ENCODE measurements around the gene NSMF.

NSMF gene

DNA sequence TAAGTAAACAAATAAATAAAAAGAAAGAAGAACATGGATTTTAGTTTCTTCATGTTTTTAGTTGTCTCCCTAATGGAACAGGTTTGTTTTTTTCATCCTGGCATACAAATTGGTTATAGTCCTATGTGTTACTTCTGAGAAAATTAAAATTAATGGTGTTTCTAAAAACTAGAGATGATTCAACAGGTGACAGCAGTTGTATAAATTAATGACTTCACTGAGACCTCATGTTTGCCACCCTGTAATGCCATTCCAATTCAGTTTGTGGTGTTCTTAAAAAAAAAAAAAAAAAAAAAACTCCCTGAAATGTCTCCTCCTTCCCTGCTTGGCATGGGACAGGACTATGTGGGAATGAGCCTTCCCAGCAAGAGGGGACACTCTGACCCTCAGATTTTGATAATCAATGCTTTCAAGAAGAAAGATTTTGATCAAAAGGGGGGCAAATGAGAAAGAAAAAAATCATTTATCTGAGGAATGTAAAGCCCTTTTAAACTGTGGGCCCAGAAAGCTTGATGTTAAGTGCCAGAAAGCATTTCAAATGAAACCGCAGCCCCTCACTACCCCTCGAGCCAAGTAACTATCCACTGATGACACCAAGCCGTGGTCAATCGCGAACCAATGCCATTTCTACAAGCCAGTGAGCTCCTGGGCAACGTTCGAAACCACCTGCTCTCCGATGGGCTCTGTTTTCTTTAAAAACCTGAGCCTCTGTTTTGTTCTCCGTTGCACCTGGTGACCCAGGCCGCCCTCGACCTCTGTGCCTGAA, 37.1 kb downstream of the NSMF start:
- no peaks in the 10 kb centered on the region for H3K27me3 ChIP-seq (replicated peaks)
- no peak for DNase-seq
- in situ Hi-C loops (cut with HindIII; ENCODE audit: low pct_ligation_motif_present, low sequenced_read_pairs) = no loop called here
- no peaks in the 10 kb centered on the region for H3K36me3 ChIP-seq (replicated peaks)
- peak overlapping the region; percentile 71 for H3K4me3 ChIP-seq (ENCODE audit: low read depth, low read length)
- H3K27ac ChIP-seq = no peak overlapping the region
- TF ChIP-seq, protein P1, sequence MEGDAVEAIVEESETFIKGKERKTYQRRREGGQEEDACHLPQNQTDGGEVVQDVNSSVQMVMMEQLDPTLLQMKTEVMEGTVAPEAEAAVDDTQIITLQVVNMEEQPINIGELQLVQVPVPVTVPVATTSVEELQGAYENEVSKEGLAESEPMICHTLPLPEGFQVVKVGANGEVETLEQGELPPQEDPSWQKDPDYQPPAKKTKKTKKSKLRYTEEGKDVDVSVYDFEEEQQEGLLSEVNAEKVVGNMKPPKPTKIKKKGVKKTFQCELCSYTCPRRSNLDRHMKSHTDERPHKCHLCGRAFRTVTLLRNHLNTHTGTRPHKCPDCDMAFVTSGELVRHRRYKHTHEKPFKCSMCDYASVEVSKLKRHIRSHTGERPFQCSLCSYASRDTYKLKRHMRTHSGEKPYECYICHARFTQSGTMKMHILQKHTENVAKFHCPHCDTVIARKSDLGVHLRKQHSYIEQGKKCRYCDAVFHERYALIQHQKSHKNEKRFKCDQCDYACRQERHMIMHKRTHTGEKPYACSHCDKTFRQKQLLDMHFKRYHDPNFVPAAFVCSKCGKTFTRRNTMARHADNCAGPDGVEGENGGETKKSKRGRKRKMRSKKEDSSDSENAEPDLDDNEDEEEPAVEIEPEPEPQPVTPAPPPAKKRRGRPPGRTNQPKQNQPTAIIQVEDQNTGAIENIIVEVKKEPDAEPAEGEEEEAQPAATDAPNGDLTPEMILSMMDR (IDR thresholded peaks at IDR 0.05; ENCODE audit: low read depth, low read length, missing control alignments) = no peak

DNA sequence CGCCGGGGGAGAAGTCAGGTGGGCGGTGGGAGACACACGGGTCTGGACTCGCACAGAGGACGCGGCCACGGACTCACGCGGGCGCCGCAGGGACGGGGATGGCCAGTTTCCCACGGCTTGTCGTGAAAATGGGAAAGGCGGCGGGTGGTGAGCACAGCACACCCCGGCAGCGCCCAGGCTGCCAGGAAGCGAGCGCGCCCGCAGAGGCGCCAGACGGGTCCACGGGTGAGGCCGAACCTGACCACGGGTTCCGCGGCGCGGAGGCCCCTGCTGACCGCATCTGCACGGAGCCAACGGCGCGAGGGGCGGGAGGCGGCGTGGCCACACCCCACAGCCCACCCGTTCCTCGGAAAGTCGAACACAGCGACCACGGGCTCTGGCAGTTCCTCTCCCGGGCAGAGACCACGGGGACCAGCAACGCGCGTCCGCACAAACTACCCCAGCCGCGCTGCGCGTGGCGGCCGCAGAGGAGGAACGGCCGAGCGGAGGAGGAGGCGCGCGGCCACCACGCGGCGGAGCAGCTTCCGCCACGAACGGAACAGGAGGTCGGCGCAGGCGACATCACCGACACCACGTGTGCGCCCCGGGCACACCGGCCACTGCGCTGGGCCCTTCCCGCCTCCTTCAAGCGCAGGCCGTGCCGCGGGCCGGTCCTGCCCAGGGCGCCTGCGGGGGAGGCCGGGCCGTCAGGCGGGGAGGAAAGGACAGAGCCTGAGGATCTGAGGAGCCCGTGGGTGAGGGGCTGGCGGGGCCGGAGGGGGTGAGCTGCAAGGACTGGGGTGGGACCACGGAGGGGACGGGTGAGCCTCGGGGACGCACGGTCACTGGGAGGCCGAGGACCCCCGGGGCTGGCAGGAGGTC, 41.7 kb downstream of the NSMF start:
- no peaks in the 10 kb centered on the region for H3K27me3 ChIP-seq (replicated peaks)
- peak overlapping the region; percentile 31 for H3K4me3 ChIP-seq (ENCODE audit: low read depth, low read length)
- in situ Hi-C loops (cut with HindIII; ENCODE audit: low pct_ligation_motif_present, low sequenced_read_pairs) = no loop called here
- TF ChIP-seq, protein P1 (IDR thresholded peaks at IDR 0.05; ENCODE audit: low read depth, low read length, missing control alignments) = no peak
- no peaks in the 10 kb centered on the region for H3K36me3 ChIP-seq (replicated peaks)
- no peak for DNase-seq
- H3K27ac ChIP-seq = no peak overlapping the region

DNA sequence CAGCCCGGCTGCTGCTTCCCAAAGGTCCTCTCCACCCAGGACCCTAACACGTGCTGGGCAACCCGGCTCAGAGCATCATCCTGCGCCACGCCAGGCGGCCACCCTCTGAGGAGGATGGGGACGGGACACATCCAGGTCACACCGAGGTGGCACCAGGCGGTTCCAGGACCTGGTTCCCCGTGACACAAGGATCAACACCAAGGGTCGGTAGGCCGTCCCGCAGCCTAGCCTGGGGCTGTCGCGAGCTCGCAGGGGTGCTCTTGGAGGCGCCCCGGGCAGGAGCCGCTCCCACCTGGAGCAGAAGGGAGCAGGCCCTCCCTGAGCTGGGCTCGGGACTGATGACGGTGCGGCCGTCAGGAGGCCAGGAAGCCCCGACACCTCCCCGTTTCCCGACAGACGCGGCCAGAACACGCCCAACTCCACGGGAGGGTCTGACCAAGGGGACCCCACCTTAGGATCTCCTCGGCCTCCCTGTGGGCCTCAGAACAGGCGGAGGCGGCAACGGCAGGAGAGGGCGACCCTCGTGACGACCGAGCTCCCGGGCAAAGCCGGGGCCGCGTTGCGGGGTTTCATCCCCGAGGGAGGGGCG, 42.5 kb downstream of the NSMF start:
- no peak for DNase-seq
- Histone ChIP-seq H3K27me3 (replicated peaks) (no peaks in the 10 kb centered on the region), H3K36me3 (replicated peaks) (no peaks in the 10 kb centered on the region), H3K4me3 (ENCODE audit: low read depth, low read length) (no peak overlapping the region), H3K27ac (no peak overlapping the region)
- in situ Hi-C loops (cut with HindIII; ENCODE audit: low pct_ligation_motif_present, low sequenced_read_pairs) = no loop called here
- TF ChIP-seq, protein P1 (IDR thresholded peaks at IDR 0.05; ENCODE audit: low read depth, low read length, missing control alignments) = no peak

DNA sequence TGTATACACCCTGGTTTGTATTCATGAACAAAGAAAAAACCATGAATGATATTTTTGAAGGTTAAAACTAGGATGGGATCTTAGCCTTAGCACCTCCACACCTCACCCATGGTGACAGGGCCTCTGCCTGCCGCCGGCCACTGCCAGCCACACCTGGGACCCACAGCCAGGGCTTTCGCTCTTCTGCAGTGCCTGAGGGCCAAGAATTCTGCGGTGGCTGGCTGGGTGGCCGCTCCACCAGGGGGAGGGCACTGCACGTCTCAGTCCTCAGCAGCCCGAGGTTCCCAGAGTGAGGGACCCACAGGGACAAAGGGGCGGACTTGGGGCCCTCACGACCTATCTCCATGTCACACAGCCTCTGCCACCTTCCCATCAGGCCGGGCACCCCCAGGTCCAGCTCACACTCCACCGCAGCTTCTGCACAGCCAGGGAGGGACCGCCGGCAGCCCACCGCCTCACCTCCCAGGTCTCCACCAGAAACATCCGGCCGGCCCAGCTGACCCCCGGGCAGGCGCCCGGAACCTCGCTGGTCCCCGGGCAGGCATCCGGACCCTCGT, 43.0 kb downstream of the NSMF start:
- in situ Hi-C loops (cut with HindIII; ENCODE audit: low pct_ligation_motif_present, low sequenced_read_pairs) = no loop called here
- no peak for DNase-seq
- Histone ChIP-seq H3K36me3 (replicated peaks) (no peaks in the 10 kb centered on the region), H3K27ac (no peak overlapping the region), H3K27me3 (replicated peaks) (no peaks in the 10 kb centered on the region), H3K4me3 (ENCODE audit: low read depth, low read length) (no peak overlapping the region)
- TF ChIP-seq, protein P1 (IDR thresholded peaks at IDR 0.05; ENCODE audit: low read depth, low read length, missing control alignments) = peak; percentile 3

DNA sequence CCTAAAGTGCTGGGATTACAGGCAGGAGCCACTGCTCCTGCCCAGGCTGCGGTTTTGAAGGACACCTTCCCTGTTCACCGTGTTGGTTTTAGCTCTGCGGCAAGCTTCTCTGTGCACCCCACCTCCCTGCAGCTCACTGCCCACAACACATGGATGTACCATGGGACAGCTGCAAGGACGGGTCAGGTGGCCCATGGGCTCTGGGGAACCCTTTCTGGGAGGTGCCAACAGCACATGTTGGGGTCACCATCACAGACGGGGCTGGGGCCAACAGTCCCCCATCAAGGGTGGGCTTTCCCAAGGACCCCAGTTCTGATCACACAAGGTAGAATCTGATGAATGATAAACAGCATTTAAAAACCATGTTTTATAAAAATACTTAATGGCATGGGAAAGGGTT, 43.7 kb downstream of the NSMF start:
- DNase-seq = no peak
- Histone ChIP-seq H3K36me3 (replicated peaks) (no peaks in the 10 kb centered on the region), H3K27me3 (replicated peaks) (no peaks in the 10 kb centered on the region), H3K27ac (no peak overlapping the region), H3K4me3 (ENCODE audit: low read depth, low read length) (no peak overlapping the region)
- in situ Hi-C loops (cut with HindIII; ENCODE audit: low pct_ligation_motif_present, low sequenced_read_pairs) = no loop called here
- TF ChIP-seq, protein P1 (IDR thresholded peaks at IDR 0.05; ENCODE audit: low read depth, low read length, missing control alignments) = no peak
